Heart left ventricle (tissue), 16 donors: ENCODE results near the gene PCSK1N. TPM values are rescaled to one million over a fixed set of nuclear protein-coding genes. Genes with fewer than 3 reads are reported as not detected.

ENCODE experiments used
- ATAC-seq, 4 donors: fragments of 200-7000 bp; cut with Tn5 transposase; one replicate each; pipeline ENCODE4 v1.9.1; 2020 to 2022; ENCODE audit warnings: moderate library complexity in 4 of 4, mild to moderate bottlenecking in 3 of 4, moderate number of reproducible peaks in 1 of 4
- DNase-seq, 5 donors: peaks; one replicate each; pipeline ENCODE4 v3.0.0-alpha.2; 2020
- H3K27ac ChIP-seq, 12 donors: fragments of 200-600 bp; sonication (generic) in 4 of 12; one replicate each; pipeline versions ENCODE4 v1.5.0 to v1.8.0; 2016 to 2022; ENCODE audit warnings: mild to moderate bottlenecking in 2 of 12
- H3K27me3 ChIP-seq, 9 donors: fragments of 200-600 bp; sonication (generic) in 2 of 9; one replicate each; pipeline versions ENCODE4 v1.5.1 to v1.8.0; 2016 to 2022; ENCODE audit warnings: mild to moderate bottlenecking in 3 of 9
- H3K36me3 ChIP-seq, 9 donors: fragments of 200-600 bp; sonication (generic) in 2 of 9; one replicate each; pipeline versions ENCODE4 v1.5.0 to v1.8.0; 2018 to 2022; ENCODE audit warnings: mild to moderate bottlenecking in 2 of 9
- H3K4me1 ChIP-seq, 12 donors: fragments of 200-600 bp; sonication (generic) in 4 of 12; one replicate each; pipeline versions ENCODE4 v1.5.0 to v1.8.0; 2016 to 2022; ENCODE audit warnings: mild to moderate bottlenecking in 3 of 12
- H3K4me3 ChIP-seq, 12 donors: fragments of 200-600 bp; sonication (generic) in 4 of 12; one replicate each; pipeline versions ENCODE4 v1.5.0 to v1.8.0; 2017 to 2022; ENCODE audit warnings: mild to moderate bottlenecking in 9 of 12, moderate library complexity in 4 of 12
- H3K9me3 ChIP-seq, 12 donors: fragments of 200-600 bp; sonication (generic) in 4 of 12; one replicate each; pipeline versions ENCODE4 v1.5.0 to v1.8.0; 2016 to 2022; ENCODE audit warnings: mild to moderate bottlenecking in 1 of 12
- POLR2A ChIP-seq, 2 donors: fragments of 450-650 bp; IDR thresholded peaks; one replicate each; pipeline ENCODE4 v1.6.1; 2017; ENCODE audit warnings: antibody characterized with exemption in 2 of 2, mild to moderate bottlenecking in 2 of 2, moderate library complexity in 2 of 2
- WGBS, 4 donors: extraction: QIAGEN DNeasy Blood & Tissue Kit in 2 of 4; methylation state at CpG; one replicate each; pipeline versions ENCODE4 v1.1.5 to v1.1.7; 2013 to 2018; 5-methylcytosine and 5-hydroxymethylcytosine counted together
- intact Hi-C, 10 donors: fragments of 100-400 bp; cut with DNase I; formaldehyde crosslinking; loops; one replicate each; pipeline versions ENCODE4 v1.11.1 to v1.14.2; 2022
- polyA plus RNA-seq, 2 donors: library from polyadenylated mRNA; stranded (reverse); fragments of 200-250 nt; gene quantifications; one replicate each; pipeline ENCODE4 v1.2.3, GENCODE V29; 2013
- total RNA-seq, 9 donors: library from RNA; depleted of rRNA in 2 of 9; stranded (reverse); fragments of >200 nt in 2 of 9; fragmentation: NEBNext Ultra II Directional in 3 of 9; extraction: Animal tissue kit (Norgen Biotek cat#: 25700) in 3 of 9; gene quantifications; one replicate each; pipeline versions ENCODE4 v1.1.0 to v1.2.4, GENCODE V29; 2016 to 2023
- TF ChIP-seq, protein P1 (sequence below), 12 donors: fragments of 200-600 bp; sonication (generic) in 4 of 12; IDR thresholded peaks; one replicate each; pipeline versions ENCODE4 v1.5.0 to v1.8.0; 2018 to 2022; ENCODE audit warnings: antibody characterized with exemption in 12 of 12, mild to moderate bottlenecking in 5 of 12
- donor health status: ischemic (EF 13 %, LVEDD 7.1; RV severe dilation, severe dysfunction).
- donor health status: healthy with polysubstance abuse.
- donor health status: DM: no; HTN: yes; CAD: no.
- donor health status: DM: no; HTN: no; CAD: no.
- donor health status: ischemic (EF 25% LVEDD 6.9; RV normal size, moderate dysfunction).
- donor health status: ischemic (EF 25% LVEDD 5.7; RV mildly dilated, moderate dysfunction).
- donor health status: healthy.
- donor health status: DM: yes; HTN: yes; CAD: no.
- donor health status: ischemic (EF 35%, LVEDD 5.7; RV mildly dilated, moderate dysfunction).
- donor health status: nonischemic (EF 11% LVEDD 7.7; RV severe dilation, severe dysfunction).
- donor health status: DM: yes; HTN: yes; CAD: no.
- donor health status: PGD.
- donor health status: ischemic (EF 29% LVEDD 5.4; RV normal size, mild dysfunction).
- donor health status: nonischemic (EF 23%, LVEDD 6.1; RV moderate dilation, normal function).

Gene PCSK1N
- total and polyA plus RNA-seq, 11 donors = 0.67 to 3.9 (median 1.1) TPM; not detected in 8

- TF ChIP-seq, protein P1, sequence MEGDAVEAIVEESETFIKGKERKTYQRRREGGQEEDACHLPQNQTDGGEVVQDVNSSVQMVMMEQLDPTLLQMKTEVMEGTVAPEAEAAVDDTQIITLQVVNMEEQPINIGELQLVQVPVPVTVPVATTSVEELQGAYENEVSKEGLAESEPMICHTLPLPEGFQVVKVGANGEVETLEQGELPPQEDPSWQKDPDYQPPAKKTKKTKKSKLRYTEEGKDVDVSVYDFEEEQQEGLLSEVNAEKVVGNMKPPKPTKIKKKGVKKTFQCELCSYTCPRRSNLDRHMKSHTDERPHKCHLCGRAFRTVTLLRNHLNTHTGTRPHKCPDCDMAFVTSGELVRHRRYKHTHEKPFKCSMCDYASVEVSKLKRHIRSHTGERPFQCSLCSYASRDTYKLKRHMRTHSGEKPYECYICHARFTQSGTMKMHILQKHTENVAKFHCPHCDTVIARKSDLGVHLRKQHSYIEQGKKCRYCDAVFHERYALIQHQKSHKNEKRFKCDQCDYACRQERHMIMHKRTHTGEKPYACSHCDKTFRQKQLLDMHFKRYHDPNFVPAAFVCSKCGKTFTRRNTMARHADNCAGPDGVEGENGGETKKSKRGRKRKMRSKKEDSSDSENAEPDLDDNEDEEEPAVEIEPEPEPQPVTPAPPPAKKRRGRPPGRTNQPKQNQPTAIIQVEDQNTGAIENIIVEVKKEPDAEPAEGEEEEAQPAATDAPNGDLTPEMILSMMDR (IDR thresholded peaks at IDR 0.05) = no peak
- TF ChIP-seq POLR2A (IDR thresholded peaks at IDR 0.05) = no peak
- Histone ChIP-seq H3K4me3 (no peak overlapping the region), H3K36me3 (no peaks in the 10 kb centered on the region), H3K27me3 (peaks cover 0 to 79% (median 24%) of the 10 kb centered on the region in 9 donors), H3K9me3 (peaks cover 0 to 7% (median 0%) of the 10 kb centered on the region in 12 donors), H3K27ac (no peak overlapping the region), H3K4me1 (peaks cover 0 to 7% (median 0%) of the 10 kb centered on the region in 12 donors)
- ATAC-seq = no peak
- WGBS, 4 donors = 8 to 41% (median 26%) methylated on average over 20 to 58 of the region's 58 CpGs
- DNase-seq = no peak
- intact Hi-C loops = no loop called here
Observed at GRCh38 chrX:48831136-48831908, 4.1 kb downstream of the PCSK1N start.

DNA sequence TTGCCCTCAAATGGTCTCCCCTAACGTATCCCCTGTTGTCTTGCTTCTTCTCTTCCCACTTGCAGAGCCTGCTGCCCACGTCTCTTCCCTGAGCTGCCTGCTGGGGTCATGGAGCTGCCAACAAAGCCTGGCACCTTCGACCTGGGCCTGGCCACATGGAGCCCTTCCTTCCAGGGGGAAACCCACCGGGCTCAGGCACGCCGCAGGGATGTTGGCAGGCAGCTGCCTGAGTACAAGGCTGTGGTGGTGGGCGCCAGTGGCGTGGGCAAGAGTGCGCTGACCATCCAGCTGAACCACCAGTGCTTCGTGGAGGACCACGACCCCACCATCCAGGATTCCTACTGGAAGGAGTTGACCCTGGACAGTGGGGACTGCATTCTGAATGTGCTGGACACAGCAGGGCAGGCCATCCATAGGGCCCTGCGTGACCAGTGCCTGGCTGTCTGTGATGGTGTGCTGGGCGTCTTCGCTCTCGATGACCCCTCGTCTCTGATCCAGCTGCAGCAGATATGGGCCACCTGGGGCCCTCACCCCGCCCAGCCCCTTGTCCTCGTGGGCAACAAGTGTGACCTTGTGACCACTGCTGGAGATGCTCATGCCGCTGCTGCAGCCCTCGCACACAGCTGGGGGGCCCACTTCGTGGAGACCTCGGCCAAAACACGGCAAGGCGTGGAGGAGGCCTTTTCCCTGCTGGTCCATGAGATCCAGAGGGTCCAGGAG, 6.2 kb downstream of the PCSK1N start:
- WGBS, 4 donors = 83 to 91% (median 85%) methylated on average over 7 to 24 of the region's 24 CpGs
- intact Hi-C loops = no loop called here
- TF ChIP-seq POLR2A (IDR thresholded peaks at IDR 0.05) = no peak
- TF ChIP-seq, protein P1 (IDR thresholded peaks at IDR 0.05) = no peak

DNA sequence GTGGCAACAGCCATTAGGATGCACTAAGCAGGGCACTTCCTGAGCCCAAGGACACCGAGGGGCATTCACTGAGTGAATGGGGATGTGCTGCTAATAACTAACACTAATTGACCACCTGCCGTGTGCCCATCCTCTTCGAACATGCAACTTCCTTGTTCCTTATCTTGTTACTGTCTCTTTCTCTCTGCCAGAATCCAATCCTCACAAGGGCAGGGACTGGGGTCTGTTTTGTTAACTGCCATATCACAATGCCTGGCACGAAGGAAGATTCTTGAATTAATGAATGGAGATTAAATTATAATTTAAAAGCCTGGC, 7.8 kb downstream of the PCSK1N start:
- peaks cover 0 to 56% (median 8%) of the 10 kb centered on the region in 9 donors for H3K27me3 ChIP-seq
- no peak for ATAC-seq
- no peaks in the 10 kb centered on the region for H3K4me1 ChIP-seq
- DNase-seq = no peak
- intact Hi-C loops = no loop called here
- TF ChIP-seq POLR2A (IDR thresholded peaks at IDR 0.05) = no peak
- TF ChIP-seq, protein P1 (IDR thresholded peaks at IDR 0.05) = no peak
- H3K27ac ChIP-seq = no peak overlapping the region
- H3K36me3 ChIP-seq = peaks cover 0 to 16% (median 4%) of the 10 kb centered on the region in 9 donors
- 48 to 69% (median 58%) methylated on average over 4 of the region's 4 CpGs for WGBS, 4 donors
- H3K9me3 ChIP-seq = peaks cover 0 to 18% (median 0%) of the 10 kb centered on the region in 12 donors
- no peak overlapping the region for H3K4me3 ChIP-seq

More for the DNA sequence above, 6.2 kb downstream of the PCSK1N start:
- DNase-seq = no peak
- peaks cover 0 to 7% (median under 1%) of the 10 kb centered on the region in 9 donors for H3K36me3 ChIP-seq
- H3K9me3 ChIP-seq = peaks cover 0 to 18% (median 0%) of the 10 kb centered on the region in 12 donors
- H3K27me3 ChIP-seq = peaks cover 0 to 70% (median 14%) of the 10 kb centered on the region in 9 donors
- H3K27ac ChIP-seq = no peak overlapping the region
- ATAC-seq = no peak
- H3K4me1 ChIP-seq = no peaks in the 10 kb centered on the region
- H3K4me3 ChIP-seq = no peak overlapping the region
